Transverse colon (tissue), 3 donors: Measurements from ENCODE around the gene MCUR1.
"Not testable (repeated sequence)": the region's sequence is repeated elsewhere in the genome, so short reads cannot be mapped to it uniquely, and the experiment has no call there.

ENCODE experiments used
- EP300 ChIP-seq: sonication (generic); formaldehyde crosslinking; IDR thresholded peaks from one replicate; pipeline ENCODE4 v1.6.1; 2017; ENCODE audit warnings: antibody characterized with exemption, low read depth
- POLR2A ChIP-seq: fragments of 450-650 bp; IDR thresholded peaks from one replicate; pipeline ENCODE4 v1.6.1; 2016; ENCODE audit warnings: antibody characterized with exemption, mild to moderate bottlenecking, moderate library complexity
- TF ChIP-seq, protein P1 (sequence below), 5 experiments: fragments of 200-600 bp in 3 of 5; fragments of 450-650 bp in 2 of 5; sonication (generic) in 3 of 5; IDR thresholded peaks; 1 replicate in 2 of 5; 2 replicates in 3 of 5; pipeline ENCODE4 v1.5.1; 2016 to 2017; ENCODE audit warnings: antibody characterized with exemption in 5 of 5, inconsistent platforms in 3 of 5, mild to moderate bottlenecking in 2 of 5, moderate library complexity in 1 of 5

DNA sequence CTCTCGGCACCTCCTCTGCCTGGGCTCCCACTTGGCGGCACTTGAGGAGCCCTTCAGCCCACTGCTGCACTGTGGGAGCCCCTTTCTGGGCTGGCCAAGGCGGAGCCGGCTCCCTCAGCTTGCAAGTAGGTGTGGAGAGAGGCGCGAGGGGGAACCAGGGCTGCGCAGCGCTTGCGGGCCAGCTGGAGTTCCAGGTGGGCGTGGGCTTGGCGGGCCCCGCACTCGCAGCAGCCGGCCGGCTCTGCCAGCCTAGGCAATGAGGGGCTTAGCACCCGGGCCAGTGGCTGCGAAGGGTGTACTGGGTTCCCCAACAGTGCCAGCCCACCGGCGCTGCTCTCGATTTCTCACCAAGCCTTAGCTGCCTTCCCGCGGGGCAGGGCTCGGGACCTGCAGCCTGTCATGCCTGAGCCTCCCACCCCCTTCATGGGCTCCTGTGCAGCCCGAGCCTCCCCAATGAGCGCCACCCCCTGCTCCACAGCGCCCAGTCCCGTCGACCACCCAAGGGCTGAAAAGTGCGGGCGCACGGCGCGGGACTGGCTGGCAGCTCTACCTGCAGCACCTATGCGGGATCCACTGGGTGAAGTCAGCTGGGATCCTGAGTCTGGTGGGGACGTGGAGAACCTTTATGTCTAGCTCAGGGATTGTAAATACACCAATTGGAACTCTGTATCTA, 41.9 kb downstream of the MCUR1 start:
- TF ChIP-seq EP300, POLR2A: not testable (repeated sequence)
- TF ChIP-seq, protein P1, sequence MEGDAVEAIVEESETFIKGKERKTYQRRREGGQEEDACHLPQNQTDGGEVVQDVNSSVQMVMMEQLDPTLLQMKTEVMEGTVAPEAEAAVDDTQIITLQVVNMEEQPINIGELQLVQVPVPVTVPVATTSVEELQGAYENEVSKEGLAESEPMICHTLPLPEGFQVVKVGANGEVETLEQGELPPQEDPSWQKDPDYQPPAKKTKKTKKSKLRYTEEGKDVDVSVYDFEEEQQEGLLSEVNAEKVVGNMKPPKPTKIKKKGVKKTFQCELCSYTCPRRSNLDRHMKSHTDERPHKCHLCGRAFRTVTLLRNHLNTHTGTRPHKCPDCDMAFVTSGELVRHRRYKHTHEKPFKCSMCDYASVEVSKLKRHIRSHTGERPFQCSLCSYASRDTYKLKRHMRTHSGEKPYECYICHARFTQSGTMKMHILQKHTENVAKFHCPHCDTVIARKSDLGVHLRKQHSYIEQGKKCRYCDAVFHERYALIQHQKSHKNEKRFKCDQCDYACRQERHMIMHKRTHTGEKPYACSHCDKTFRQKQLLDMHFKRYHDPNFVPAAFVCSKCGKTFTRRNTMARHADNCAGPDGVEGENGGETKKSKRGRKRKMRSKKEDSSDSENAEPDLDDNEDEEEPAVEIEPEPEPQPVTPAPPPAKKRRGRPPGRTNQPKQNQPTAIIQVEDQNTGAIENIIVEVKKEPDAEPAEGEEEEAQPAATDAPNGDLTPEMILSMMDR (IDR thresholded peaks at IDR 0.05): not testable (repeated sequence)
